GM12878 (cell line): ENCODE data around the gene C19orf73. TPM values are rescaled to one million over a fixed set of nuclear protein-coding genes. Genes with fewer than 3 reads are reported as not detected.
"Not testable (repeated sequence)": the region's sequence is repeated elsewhere in the genome, so short reads cannot be mapped to it uniquely, and the experiment has no call there.

ENCODE experiments used
- ATAC-seq: fragments of 200-7000 bp; cut with Tn5 transposase; 3 replicates; pipeline ENCODE4 v1.9.1; 2020; ENCODE audit warnings: mild to moderate bottlenecking, moderate library complexity
- BruUV-seq: library from RNA; stranded (reverse); fragments of 400-500 nt; replicated peaks from 2 replicates; lab custom pipeline; 2021; lab: Mats Ljungman, UMichigan
- CTCF ChIA-PET: fragments of 300-600 bp; sonication (Branson Sonifier 250); formaldehyde crosslinking; extraction: SDS; loops from one replicate; lab custom pipeline; 2021; ENCODE audit warnings: inconsistent platforms; lab: Yijun Ruan, JAX
- POLR2A ChIA-PET: fragments of 350-600 bp; formaldehyde crosslinking; extraction: SDS; loops from one replicate; lab custom pipeline; 2021; ENCODE audit warnings: inconsistent platforms; lab: Charles Lee
- RAD21 ChIA-PET: fragments of 300-600 bp; sonication (Branson Sonifier 250); formaldehyde crosslinking; loops from one replicate; lab custom pipeline; 2023; ENCODE audit warnings: antibody characterized with exemption; ENCODE audit not compliant: unreplicated experiment; lab: Charles Lee
- SMC1A ChIA-PET: fragments of 300-600 bp; sonication (Branson Sonifier 250); formaldehyde crosslinking; loops from one replicate; lab custom pipeline; 2023; ENCODE audit not compliant: unreplicated experiment, uncharacterized antibody; lab: Charles Lee
- DNase-seq: peaks from one replicate; pipeline ENCODE4 v3.0.0-alpha.2; 2011; ENCODE audit warnings: low read depth, low spot score
- FAIRE-seq: peaks from 3 replicates; lab custom pipeline; 2011; peaks lifted over from hg19 to GRCh38; lab: Jason Lieb, UNC
- H2AFZ ChIP-seq: 2 replicates; pipeline ENCODE4 v1.6.0; 2011; ENCODE audit warnings: low read depth, low read length, control low read depth; ENCODE audit not compliant: control insufficient read depth
- H3K27ac ChIP-seq: 2 replicates; pipeline ENCODE4 v1.5.1; 2011; ENCODE audit warnings: control low read depth; ENCODE audit not compliant: control insufficient read depth, insufficient read depth
- H3K27me3 ChIP-seq, 2 experiments: replicated peaks in 1 of 2; 2 replicates each; pipeline versions ENCODE4 v1.6.0 to v1.6.1; 2011; ENCODE audit warnings: low read length in 1 of 2; ENCODE audit not compliant: control insufficient read depth in 2 of 2, insufficient read depth in 2 of 2
- H3K36me3 ChIP-seq, 2 experiments: 2 replicates each; pipeline ENCODE4 v1.5.1; 2011; ENCODE audit warnings: low read length in 1 of 2; ENCODE audit not compliant: control insufficient read depth in 2 of 2, insufficient read depth in 2 of 2
- H3K4me1 ChIP-seq: 2 replicates; pipeline ENCODE4 v1.6.1; 2011; ENCODE audit warnings: mild to moderate bottlenecking, low read length, moderate library complexity, mixed read lengths; ENCODE audit not compliant: control insufficient read depth, insufficient read depth
- H3K4me2 ChIP-seq: 2 replicates; pipeline ENCODE4 v1.6.0; 2011; ENCODE audit warnings: control low read depth; ENCODE audit not compliant: control insufficient read depth, insufficient read depth
- H3K4me3 ChIP-seq: fragments of 200-600 bp; sonication (generic); 2 replicates; pipeline ENCODE4 v1.5.1; 2016
- H3K79me2 ChIP-seq: 2 replicates; pipeline ENCODE4 v1.6.0; 2011; ENCODE audit warnings: low read length; ENCODE audit not compliant: control insufficient read depth, insufficient read depth
- H3K9ac ChIP-seq: 2 replicates; pipeline ENCODE4 v1.8.0; 2011; ENCODE audit warnings: low read length, control low read depth, mixed read lengths; ENCODE audit not compliant: control insufficient read depth, insufficient read depth
- H3K9me3 ChIP-seq: replicated peaks from 3 replicates; pipeline ENCODE4 v1.5.1; 2011; ENCODE audit warnings: mild to moderate bottlenecking, low read length; ENCODE audit not compliant: control insufficient read depth, insufficient read depth
- H4K20me1 ChIP-seq: 2 replicates; pipeline ENCODE4 v1.6.0; 2011; ENCODE audit not compliant: control insufficient read depth, insufficient read depth
- CUX1 ChIP-seq: IDR thresholded peaks from 2 replicates; pipeline ENCODE4 v1.6.1; 2012; ENCODE audit warnings: improper control_type of control experiment, low read depth, low read length; ENCODE audit not compliant: insufficient replicate concordance
- WGBS: methylation state at CpG from one replicate; pipeline ENCODE4 v1.1.6; 2016; ENCODE audit warnings: low lambda C conversion rate; ENCODE audit not compliant: insufficient replicate concordance, insufficient coverage; ENCODE audit errors: missing lambda C conversion rate; 5-methylcytosine and 5-hydroxymethylcytosine counted together
- in situ Hi-C: fragments of 300-500 bp; cut with MboI; formaldehyde crosslinking; loops from 9 replicates; pipeline ENCODE4 v1.14.3; 2018; ENCODE audit warnings: mixed read lengths
- intact Hi-C: fragments of 100-400 bp; cut with micrococcal nuclease; formaldehyde crosslinking; loops from one replicate; pipeline ENCODE4 v1.14.2; 2022; ENCODE audit not compliant: unreplicated experiment
- polyA plus RNA-seq, 11 experiments: library from polyadenylated mRNA; depleted of rRNA in 4 of 11; unstranded in 6 of 11; stranded (reverse) in 5 of 11; fragments of >200 nt; fragmentation: Nextera tagmentation in 4 of 11; fragmentation: Illumina TruSeq in 1 of 11; extraction: Ambion mirVana in 4 of 11; extraction: Trizol in 1 of 11; gene quantifications; 1 replicate in 1 of 11; 2 replicates in 10 of 11; pipeline versions ENCODE4 v1.2.1 to v1.2.3, GENCODE V29; 2011 to 2016; ENCODE audit warnings: inconsistent platforms in 2 of 11, missing spikeins in 2 of 11, low read depth in 1 of 11
- total RNA-seq, 4 experiments: library from RNA; depleted of rRNA in 3 of 4; stranded (reverse); fragments of >200 nt in 3 of 4; fragmentation: Illumina TruSeq in 1 of 4; extraction: Trizol in 1 of 4; gene quantifications; 2 replicates each; pipeline versions ENCODE4 v1.2.1 to v1.2.3, GENCODE V29; 2013 to 2021
- TF ChIP-seq, protein P1 (sequence below): fragments of 450-650 bp; formaldehyde crosslinking; IDR thresholded peaks from 2 replicates; pipeline ENCODE4 v1.4.0; 2020; ENCODE audit warnings: mild to moderate bottlenecking, moderate library complexity
- TF ChIP-seq, protein P2 (sequence below): fragments of 450-650 bp; IDR thresholded peaks from 2 replicates; pipeline ENCODE4 v1.6.1; 2017; ENCODE audit warnings: mild to moderate bottlenecking, low read depth, inconsistent platforms; ENCODE audit not compliant: poor library complexity, severe bottlenecking

C19orf73 gene
- total and polyA plus RNA-seq, 10 of the 15 experiments (the other 5 are each of a cell fraction or from before 2014, with no cell fraction given): 0.20 to 2.0 (median 0.80) TPM

- TF ChIP-seq, protein P1, sequence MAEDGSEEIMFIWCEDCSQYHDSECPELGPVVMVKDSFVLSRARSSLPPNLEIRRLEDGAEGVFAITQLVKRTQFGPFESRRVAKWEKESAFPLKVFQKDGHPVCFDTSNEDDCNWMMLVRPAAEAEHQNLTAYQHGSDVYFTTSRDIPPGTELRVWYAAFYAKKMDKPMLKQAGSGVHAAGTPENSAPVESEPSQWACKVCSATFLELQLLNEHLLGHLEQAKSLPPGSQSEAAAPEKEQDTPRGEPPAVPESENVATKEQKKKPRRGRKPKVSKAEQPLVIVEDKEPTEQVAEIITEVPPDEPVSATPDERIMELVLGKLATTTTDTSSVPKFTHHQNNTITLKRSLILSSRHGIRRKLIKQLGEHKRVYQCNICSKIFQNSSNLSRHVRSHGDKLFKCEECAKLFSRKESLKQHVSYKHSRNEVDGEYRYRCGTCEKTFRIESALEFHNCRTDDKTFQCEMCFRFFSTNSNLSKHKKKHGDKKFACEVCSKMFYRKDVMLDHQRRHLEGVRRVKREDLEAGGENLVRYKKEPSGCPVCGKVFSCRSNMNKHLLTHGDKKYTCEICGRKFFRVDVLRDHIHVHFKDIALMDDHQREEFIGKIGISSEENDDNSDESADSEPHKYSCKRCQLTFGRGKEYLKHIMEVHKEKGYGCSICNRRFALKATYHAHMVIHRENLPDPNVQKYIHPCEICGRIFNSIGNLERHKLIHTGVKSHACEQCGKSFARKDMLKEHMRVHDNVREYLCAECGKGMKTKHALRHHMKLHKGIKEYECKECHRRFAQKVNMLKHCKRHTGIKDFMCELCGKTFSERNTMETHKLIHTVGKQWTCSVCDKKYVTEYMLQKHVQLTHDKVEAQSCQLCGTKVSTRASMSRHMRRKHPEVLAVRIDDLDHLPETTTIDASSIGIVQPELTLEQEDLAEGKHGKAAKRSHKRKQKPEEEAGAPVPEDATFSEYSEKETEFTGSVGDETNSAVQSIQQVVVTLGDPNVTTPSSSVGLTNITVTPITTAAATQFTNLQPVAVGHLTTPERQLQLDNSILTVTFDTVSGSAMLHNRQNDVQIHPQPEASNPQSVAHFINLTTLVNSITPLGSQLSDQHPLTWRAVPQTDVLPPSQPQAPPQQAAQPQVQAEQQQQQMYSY (CRISPR knock-in tag): no peak
- no peak for TF ChIP-seq CUX1
- TF ChIP-seq, protein P2, sequence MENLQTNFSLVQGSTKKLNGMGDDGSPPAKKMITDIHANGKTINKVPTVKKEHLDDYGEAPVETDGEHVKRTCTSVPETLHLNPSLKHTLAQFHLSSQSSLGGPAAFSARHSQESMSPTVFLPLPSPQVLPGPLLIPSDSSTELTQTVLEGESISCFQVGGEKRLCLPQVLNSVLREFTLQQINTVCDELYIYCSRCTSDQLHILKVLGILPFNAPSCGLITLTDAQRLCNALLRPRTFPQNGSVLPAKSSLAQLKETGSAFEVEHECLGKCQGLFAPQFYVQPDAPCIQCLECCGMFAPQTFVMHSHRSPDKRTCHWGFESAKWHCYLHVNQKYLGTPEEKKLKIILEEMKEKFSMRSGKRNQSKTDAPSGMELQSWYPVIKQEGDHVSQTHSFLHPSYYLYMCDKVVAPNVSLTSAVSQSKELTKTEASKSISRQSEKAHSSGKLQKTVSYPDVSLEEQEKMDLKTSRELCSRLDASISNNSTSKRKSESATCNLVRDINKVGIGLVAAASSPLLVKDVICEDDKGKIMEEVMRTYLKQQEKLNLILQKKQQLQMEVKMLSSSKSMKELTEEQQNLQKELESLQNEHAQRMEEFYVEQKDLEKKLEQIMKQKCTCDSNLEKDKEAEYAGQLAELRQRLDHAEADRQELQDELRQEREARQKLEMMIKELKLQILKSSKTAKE: no peak
Observed at GRCh38 chr19:49125025-49125731, 6.2 kb upstream of the C19orf73 start (continued).

GRCh38 chr19:49123285-49123684, 4.3 kb upstream of the C19orf73 start:
- H4K20me1 ChIP-seq, H3K9me3 ChIP-seq, H3K4me2 ChIP-seq, H2AFZ ChIP-seq, H3K79me2 ChIP-seq, H3K9ac ChIP-seq, ATAC-seq, H3K4me3 ChIP-seq, CTCF ChIA-PET, H3K36me3 ChIP-seq, BruUV-seq, intact Hi-C loops, H3K27ac ChIP-seq, in situ Hi-C loops, DNase-seq, POLR2A ChIA-PET, SMC1A ChIA-PET, H3K4me1 ChIP-seq, FAIRE-seq, RAD21 ChIA-PET, H3K27me3 ChIP-seq: not testable (repeated sequence)
- 45% methylated on average over 11 of the region's 11 CpGs for WGBS
